Measurements from ENCODE around the gene SEMA3A. TPM values are rescaled to one million over a fixed set of nuclear protein-coding genes. Genes with fewer than 3 reads are reported as not detected.
A peak's percentile ranks its signal among the peaks of the same experiment; 100 is the strongest.

SEMA3A gene
- total and polyA plus RNA-seq, 2 of the 4 experiments (the other 2 are of a cell fraction) = 31.2 to 213 TPM

- dilution Hi-C loops (cut with HindIII; ENCODE audit: low sequenced_read_pairs, unreplicated experiment) (no loop called here), intact Hi-C loops (cut with micrococcal nuclease) (no loop called here), in situ Hi-C loops (cut with MboI; ENCODE audit: low sequenced_read_pairs) (no loop called here)
- ATAC-seq (ENCODE audit: low read depth) (peak; percentile 32; the same call in 1 of the 2 replicates), DNase-seq (peak; percentile 69)
- Histone ChIP-seq H2AFZ (replicated peaks; ENCODE audit: low read length, poor library complexity) (no peak overlapping the region), H3K4me1 (ENCODE audit: control insufficient read depth, insufficient read depth, low read length) (no peaks in the 10 kb centered on the region), H3K23ac (ENCODE audit: low read depth, low read length) (no peak overlapping the region), H3K9ac (ENCODE audit: low read depth, low read length) (no peak overlapping the region), H2BK15ac (ENCODE audit: low read depth, low read length) (no peak overlapping the region), H3K27me3 (ENCODE audit: control insufficient read depth, insufficient read depth, low read length) (no peaks in the 10 kb centered on the region), H3K4me2 (ENCODE audit: low read depth, low read length) (no peak overlapping the region), H3K18ac (ENCODE audit: low read depth, low read length) (no peak overlapping the region), H3K36me3 (ENCODE audit: control insufficient read depth, insufficient read depth, low read length) (peaks cover under 1% of the 10 kb centered on the region; the same call in 1 of the 2 replicates), H3K79me1 (ENCODE audit: low read depth in 1 of 2, low read length in 2 of 2) (peaks cover 27 to 43% of the 10 kb centered on the region in 2 experiments), H3K9me3 (ENCODE audit: control insufficient read depth, insufficient read depth, low read length) (no peaks in the 10 kb centered on the region), H4K8ac (ENCODE audit: low read depth in 2 of 2, low read length in 2 of 2) (no peak overlapping the region), H2AK5ac (ENCODE audit: low read depth, low read length) (no peak overlapping the region), H3K4me3 (ENCODE audit: insufficient read depth, low read depth, low read length) (no peak overlapping the region), H3K4ac (ENCODE audit: low read depth, low read length) (no peak overlapping the region), H2BK5ac (ENCODE audit: low read depth, low read length, poor library complexity, severe bottlenecking) (no peak overlapping the region), H2AK9ac (replicated peaks; ENCODE audit: low read depth, low read length, poor library complexity) (no peak overlapping the region), H2BK120ac (ENCODE audit: low read depth, low read length) (no peak overlapping the region), H4K91ac (ENCODE audit: insufficient read depth, low read depth, low read length) (no peak overlapping the region), H3K56ac (ENCODE audit: extremely low read depth, insufficient read depth, low read length) (no peak overlapping the region), H3K27ac (ENCODE audit: insufficient read depth, low read length) (no peak overlapping the region), H3K14ac (replicated peaks; ENCODE audit: low read depth, low read length) (no peak overlapping the region), H3K9me1 (ENCODE audit: insufficient read depth, low read length) (no peaks in the 10 kb centered on the region), H4K20me1 (ENCODE audit: insufficient read depth, low read length) (no peaks in the 10 kb centered on the region), H4K5ac (ENCODE audit: low read depth, low read length) (no peak overlapping the region), H2BK20ac (ENCODE audit: low read depth, low read length) (no peak overlapping the region)
- ChIA-PET POLR2A (ENCODE audit: unreplicated experiment) (no interaction called here), CTCF (interaction anchor here (0.7 kb wide), 1 partner anchor 1229 kb away, joined by 3 read pairs; no protein-coding TSS in a partner anchor)
- no CpG with 5 or more reads among the region's 1 CpG for WGBS, 2 experiments (ENCODE audit: extremely low coverage in 2 of 2, insufficient read length in 1 of 2)
- BruUV-seq (replicated peaks) = no TSS peak
- TF ChIP-seq MAZ (IDR thresholded peaks at IDR 0.05; ENCODE audit: borderline replicate concordance, low read depth, low read length) = no peak
- no peak for TF ChIP-seq USF2 (IDR thresholded peaks at IDR 0.05; ENCODE audit: low read depth, low read length)
- no peak for TF ChIP-seq RCOR1 (IDR thresholded peaks at IDR 0.05; ENCODE audit: insufficient replicate concordance, low read length)
- TF ChIP-seq MAFK (IDR thresholded peaks at IDR 0.05; ENCODE audit: low read depth, low read length) = no peak
- TF ChIP-seq BHLHE40 (IDR thresholded peaks at IDR 0.05; ENCODE audit: low read depth, low read length) = no peak
- peak; percentile 24; the same call in 1 of the 2 replicates for TF ChIP-seq CTCF (conservative IDR thresholded peaks at IDR 0.05; ENCODE audit: low read depth, low read length)
- TF ChIP-seq, protein P1, sequence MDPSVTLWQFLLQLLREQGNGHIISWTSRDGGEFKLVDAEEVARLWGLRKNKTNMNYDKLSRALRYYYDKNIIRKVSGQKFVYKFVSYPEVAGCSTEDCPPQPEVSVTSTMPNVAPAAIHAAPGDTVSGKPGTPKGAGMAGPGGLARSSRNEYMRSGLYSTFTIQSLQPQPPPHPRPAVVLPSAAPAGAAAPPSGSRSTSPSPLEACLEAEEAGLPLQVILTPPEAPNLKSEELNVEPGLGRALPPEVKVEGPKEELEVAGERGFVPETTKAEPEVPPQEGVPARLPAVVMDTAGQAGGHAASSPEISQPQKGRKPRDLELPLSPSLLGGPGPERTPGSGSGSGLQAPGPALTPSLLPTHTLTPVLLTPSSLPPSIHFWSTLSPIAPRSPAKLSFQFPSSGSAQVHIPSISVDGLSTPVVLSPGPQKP (IDR thresholded peaks at IDR 0.05; ENCODE audit: borderline replicate concordance, low read depth, low read length) = no peak
- TF ChIP-seq FOS (IDR thresholded peaks at IDR 0.05; ENCODE audit: low read depth, low read length) = no peak
- no peak for TF ChIP-seq POLR2A (IDR thresholded peaks at IDR 0.05; ENCODE audit: low read depth, low read length)
- TF ChIP-seq RAD21 (IDR thresholded peaks at IDR 0.05; ENCODE audit: low read length) = 0 out of 2 replicates have a peak, but pooled peaks have one; percentile 10
- TF ChIP-seq CHD1 (IDR thresholded peaks at IDR 0.05; ENCODE audit: low read depth, low read length) = no peak
- no peak for TF ChIP-seq MXI1 (IDR thresholded peaks at IDR 0.05; ENCODE audit: borderline replicate concordance, low read depth, low read length)
- no peak for TF ChIP-seq CEBPB (IDR thresholded peaks at IDR 0.05; ENCODE audit: low read depth, low read length)
- TF ChIP-seq SMC3 (IDR thresholded peaks at IDR 0.05; ENCODE audit: low read depth, low read length) = no peak
Measured at GRCh38 chr7:84100866-84101265, 93.7 kb downstream of the SEMA3A start.
